Mesothelial cell of epicardium (in vitro differentiated cells): ENCODE measurements around the gene SHROOM3. TPM values are rescaled to one million over a fixed set of nuclear protein-coding genes. Genes with fewer than 3 reads are reported as not detected.

Experiments used
- DNase-seq, 2 experiments: peaks; one replicate each; pipeline ENCODE4 v3.0.0; 2021; ENCODE audit warnings: low spot score in 2 of 2; ENCODE audit not compliant: unreplicated experiment in 2 of 2
- H3K27ac Mint-ChIP-seq: 2 replicates; pipeline ENCODE4 v1.8.0; 2021; ENCODE audit warnings: mixed read lengths
- H3K27me3 Mint-ChIP-seq: 2 replicates; pipeline ENCODE4 v1.8.0; 2021; ENCODE audit warnings: low read depth, mixed read lengths
- H3K36me3 Mint-ChIP-seq: 2 replicates; pipeline ENCODE4 v1.8.0; 2021; ENCODE audit warnings: mixed read lengths
- H3K4me1 Mint-ChIP-seq: 2 replicates; pipeline ENCODE4 v1.8.0; 2021; ENCODE audit warnings: mixed read lengths
- H3K4me3 Mint-ChIP-seq: 2 replicates; pipeline ENCODE4 v1.8.0; 2021; ENCODE audit warnings: mild to moderate bottlenecking, moderate library complexity, mixed read lengths
- H3K9me3 Mint-ChIP-seq: 2 replicates; pipeline ENCODE4 v1.8.0; 2021; ENCODE audit warnings: mixed read lengths
- total RNA-seq: library from RNA; stranded (reverse); gene quantifications from 3 replicates; pipeline ENCODE4 v1.2.1, GENCODE V29; 2021
- TF ChIP-seq, protein P1 (sequence below): fragments of 200-600 bp; sonication (generic); IDR thresholded peaks from one replicate; pipeline ENCODE4 v1.5.0; 2021; ENCODE audit warnings: antibody characterized with exemption; ENCODE audit not compliant: unreplicated experiment

Gene SHROOM3
- total RNA-seq, 1 donor from 2014 or later, result 62.7 TPM

DNA sequence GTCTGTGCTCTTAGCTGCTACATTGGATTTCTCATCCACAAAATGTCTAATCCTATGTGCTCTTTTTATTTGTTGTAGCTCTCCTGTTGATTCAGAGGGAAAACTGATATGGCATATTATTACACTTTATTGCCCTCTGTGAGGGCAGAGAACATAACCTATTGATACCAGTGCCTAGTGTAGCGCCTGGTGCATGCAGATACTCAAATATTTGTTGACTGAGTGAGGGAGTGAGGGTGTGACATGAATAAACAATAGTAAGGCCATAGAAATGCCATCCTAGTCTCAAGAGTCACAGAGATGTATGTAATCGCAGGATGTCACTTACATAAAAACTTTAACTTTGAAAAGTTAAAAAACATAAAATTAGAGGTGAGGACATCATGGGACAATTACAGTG lies 159.1 kb downstream of the SHROOM3 start:
- Mint-ChIP-seq H3K4me3 (no peak overlapping the region), H3K9me3 (peaks cover 3% of the 10 kb centered on the region), H3K27me3 (no peaks in the 10 kb centered on the region), H3K4me1 (peaks cover 47% of the 10 kb centered on the region), H3K27ac (no peak overlapping the region), H3K36me3 (peaks cover 15% of the 10 kb centered on the region)
- no peak for DNase-seq
- TF ChIP-seq, protein P1, sequence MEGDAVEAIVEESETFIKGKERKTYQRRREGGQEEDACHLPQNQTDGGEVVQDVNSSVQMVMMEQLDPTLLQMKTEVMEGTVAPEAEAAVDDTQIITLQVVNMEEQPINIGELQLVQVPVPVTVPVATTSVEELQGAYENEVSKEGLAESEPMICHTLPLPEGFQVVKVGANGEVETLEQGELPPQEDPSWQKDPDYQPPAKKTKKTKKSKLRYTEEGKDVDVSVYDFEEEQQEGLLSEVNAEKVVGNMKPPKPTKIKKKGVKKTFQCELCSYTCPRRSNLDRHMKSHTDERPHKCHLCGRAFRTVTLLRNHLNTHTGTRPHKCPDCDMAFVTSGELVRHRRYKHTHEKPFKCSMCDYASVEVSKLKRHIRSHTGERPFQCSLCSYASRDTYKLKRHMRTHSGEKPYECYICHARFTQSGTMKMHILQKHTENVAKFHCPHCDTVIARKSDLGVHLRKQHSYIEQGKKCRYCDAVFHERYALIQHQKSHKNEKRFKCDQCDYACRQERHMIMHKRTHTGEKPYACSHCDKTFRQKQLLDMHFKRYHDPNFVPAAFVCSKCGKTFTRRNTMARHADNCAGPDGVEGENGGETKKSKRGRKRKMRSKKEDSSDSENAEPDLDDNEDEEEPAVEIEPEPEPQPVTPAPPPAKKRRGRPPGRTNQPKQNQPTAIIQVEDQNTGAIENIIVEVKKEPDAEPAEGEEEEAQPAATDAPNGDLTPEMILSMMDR, result no peak

DNA sequence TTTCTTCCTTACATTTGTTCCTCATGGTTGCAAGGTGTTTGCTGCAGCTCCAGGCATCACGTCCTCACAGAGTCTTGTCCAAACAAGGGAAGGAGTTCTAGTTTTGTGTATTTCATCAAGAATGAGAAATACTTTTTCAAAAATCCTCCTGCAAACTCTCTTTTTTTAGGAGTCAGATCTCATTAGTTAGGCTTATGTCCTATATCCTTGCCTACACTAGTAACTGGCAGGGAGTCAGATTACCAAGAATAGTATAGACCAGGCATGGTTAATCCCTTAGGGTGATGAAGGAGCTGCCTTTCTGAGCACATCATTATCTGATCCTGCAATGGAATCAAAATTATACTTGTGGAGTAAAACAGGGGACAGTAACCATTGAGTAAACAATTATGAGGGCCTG lies 160.4 kb downstream of the SHROOM3 start:
- Mint-ChIP-seq H3K4me1 (peaks cover 40% of the 10 kb centered on the region), H3K27ac (no peak overlapping the region), H3K9me3 (peaks cover 3% of the 10 kb centered on the region)

DNA sequence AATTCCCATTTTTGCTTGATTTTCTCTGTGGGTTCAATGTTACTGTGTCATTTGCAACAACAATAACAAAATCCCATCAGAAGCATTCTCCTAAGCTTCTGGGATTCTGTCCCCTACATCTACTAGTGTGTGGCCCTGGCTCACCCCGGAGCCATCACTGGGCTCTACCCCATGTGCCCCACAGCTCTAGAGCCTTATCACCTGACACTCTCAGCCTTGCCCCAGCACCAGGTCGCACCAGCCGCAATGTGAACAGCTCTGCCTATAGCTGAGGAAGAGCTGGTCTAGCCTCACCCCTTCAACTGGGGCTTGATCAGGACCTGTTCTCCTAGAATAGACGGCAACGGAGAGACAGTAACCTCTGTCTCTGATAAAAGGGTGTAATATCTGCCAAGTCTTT lies 161.7 kb downstream of the SHROOM3 start:
- no peak overlapping the region for H3K27ac Mint-ChIP-seq
- peaks cover 14% of the 10 kb centered on the region for H3K36me3 Mint-ChIP-seq
- TF ChIP-seq, protein P1, result no peak
- H3K27me3 Mint-ChIP-seq, result no peaks in the 10 kb centered on the region
- H3K4me3 Mint-ChIP-seq, result no peak overlapping the region
- peaks cover 35% of the 10 kb centered on the region for H3K4me1 Mint-ChIP-seq
- H3K9me3 Mint-ChIP-seq, result peaks cover 3% of the 10 kb centered on the region
- DNase-seq, result no peak

More for the DNA sequence above, 160.4 kb downstream of the SHROOM3 start:
- TF ChIP-seq, protein P1, result no peak
- Mint-ChIP-seq H3K36me3 (peaks cover 15% of the 10 kb centered on the region), H3K27me3 (no peaks in the 10 kb centered on the region), H3K4me3 (no peak overlapping the region)
- DNase-seq, result no peak

DNA sequence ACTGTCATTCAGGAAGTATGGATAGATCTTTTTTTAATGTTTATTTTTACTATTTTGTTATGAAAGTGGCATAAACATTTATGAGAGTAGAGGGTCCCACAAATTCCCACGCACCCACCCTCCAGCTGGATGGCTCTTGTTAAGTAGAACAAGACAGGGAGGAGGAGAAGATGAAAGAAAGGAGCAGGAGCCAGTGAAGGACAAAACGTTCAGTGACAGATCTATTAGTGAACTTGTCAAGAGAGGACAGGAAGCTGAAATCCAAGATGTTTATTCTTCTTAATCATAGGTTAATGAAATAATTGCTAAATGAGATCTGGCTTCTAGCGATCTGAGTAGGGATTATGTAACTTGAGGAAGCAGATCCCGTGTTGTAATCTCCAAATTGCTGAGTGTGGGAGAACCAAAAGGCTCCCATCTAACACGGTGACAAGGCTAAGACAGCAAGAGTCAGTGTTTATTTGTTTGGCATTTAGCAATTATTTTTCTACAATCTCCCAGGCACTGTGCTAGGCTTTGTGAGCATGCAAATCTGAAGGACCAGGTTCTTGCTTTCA lies 162.5 kb downstream of the SHROOM3 start:
- peaks cover 33% of the 10 kb centered on the region for H3K4me1 Mint-ChIP-seq
- H3K27me3 Mint-ChIP-seq, result no peaks in the 10 kb centered on the region
- TF ChIP-seq, protein P1, result no peak
- no peak for DNase-seq
- peaks cover 10% of the 10 kb centered on the region for H3K36me3 Mint-ChIP-seq
- H3K9me3 Mint-ChIP-seq, result no peaks in the 10 kb centered on the region
- no peak overlapping the region for H3K27ac Mint-ChIP-seq
- no peak overlapping the region for H3K4me3 Mint-ChIP-seq

DNA sequence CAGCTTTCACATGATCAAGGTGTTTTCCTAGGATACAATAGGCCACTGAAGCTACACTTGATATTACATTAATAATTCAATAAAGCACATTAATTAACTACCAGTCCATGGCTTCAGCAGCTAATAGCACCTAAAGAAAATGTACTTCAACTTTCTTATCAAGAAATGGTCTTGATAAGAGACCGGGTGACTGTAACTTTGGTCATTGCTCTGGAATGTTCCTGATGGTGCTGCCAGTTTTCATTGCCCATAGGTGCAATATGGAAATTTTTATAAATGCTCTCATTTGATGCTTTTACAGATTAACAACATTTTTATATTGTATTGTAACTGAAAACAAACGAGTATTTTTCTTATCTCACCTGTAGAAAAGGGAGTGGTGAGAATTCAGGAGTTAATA lies 165.4 kb downstream of the SHROOM3 start:
- Mint-ChIP-seq H3K9me3 (no peaks in the 10 kb centered on the region), H3K27ac (peak overlapping the region; percentile 59), H3K27me3 (no peaks in the 10 kb centered on the region), H3K4me1 (peaks cover 51% of the 10 kb centered on the region), H3K36me3 (peaks cover 1% of the 10 kb centered on the region), H3K4me3 (no peak overlapping the region)
- no peak for DNase-seq
- TF ChIP-seq, protein P1, result no peak

DNA sequence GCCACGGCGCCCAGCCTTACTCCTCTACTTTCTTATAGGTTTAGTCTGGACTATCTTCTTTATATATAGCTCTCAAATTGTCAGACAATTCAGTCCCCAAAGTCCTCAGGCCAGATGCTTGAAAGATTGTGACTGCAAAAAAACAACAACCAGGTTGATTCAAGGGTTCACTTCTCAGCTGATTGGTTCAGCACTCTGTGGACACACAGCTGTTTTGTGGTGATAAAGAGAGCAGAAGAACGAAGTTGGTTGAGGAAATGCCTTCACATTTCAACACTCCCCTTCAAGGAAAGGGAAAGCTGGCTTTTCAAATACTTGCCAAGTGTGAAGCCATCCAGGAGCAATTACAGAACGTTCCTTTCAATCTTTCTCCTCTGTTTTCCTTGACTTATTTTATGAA lies 166.8 kb downstream of the SHROOM3 start:
- Mint-ChIP-seq H3K27ac (peak overlapping the region; percentile 66), H3K36me3 (no peaks in the 10 kb centered on the region), H3K9me3 (no peaks in the 10 kb centered on the region)

More for the DNA sequence above, 166.8 kb downstream of the SHROOM3 start:
- DNase-seq, result no peak
- TF ChIP-seq, protein P1, result no peak
- Mint-ChIP-seq H3K4me1 (peaks cover 55% of the 10 kb centered on the region), H3K27me3 (no peaks in the 10 kb centered on the region), H3K4me3 (no peak overlapping the region)
